ENCODE results near the gene LOXL4.

Gene LOXL4

DNA sequence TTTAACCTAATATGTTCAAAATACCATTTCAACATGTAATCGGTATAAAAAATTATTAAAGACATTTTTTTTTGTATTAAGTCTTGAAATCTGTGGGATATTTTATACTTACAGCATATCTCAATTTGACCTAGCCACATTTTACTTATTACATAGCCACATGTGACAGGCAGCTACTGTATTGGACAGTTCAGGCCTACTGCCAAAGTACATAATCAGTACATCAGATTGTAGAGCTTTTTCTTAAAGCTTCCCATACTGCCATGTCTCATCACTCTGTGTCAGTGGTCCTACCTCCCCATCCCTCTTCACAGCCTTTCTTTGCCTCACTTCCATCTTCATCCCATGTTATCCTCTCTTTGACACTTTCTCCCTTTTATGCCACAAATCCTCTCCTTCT, 43.0 kb downstream of the LOXL4 start:
- H3K4me3 ChIP-seq (ENCODE audit: control insufficient read depth, low read depth, low read length): no peak overlapping the region
- DNase-seq (ENCODE audit: low read depth): peak; percentile 27
- TF ChIP-seq, protein P1, sequence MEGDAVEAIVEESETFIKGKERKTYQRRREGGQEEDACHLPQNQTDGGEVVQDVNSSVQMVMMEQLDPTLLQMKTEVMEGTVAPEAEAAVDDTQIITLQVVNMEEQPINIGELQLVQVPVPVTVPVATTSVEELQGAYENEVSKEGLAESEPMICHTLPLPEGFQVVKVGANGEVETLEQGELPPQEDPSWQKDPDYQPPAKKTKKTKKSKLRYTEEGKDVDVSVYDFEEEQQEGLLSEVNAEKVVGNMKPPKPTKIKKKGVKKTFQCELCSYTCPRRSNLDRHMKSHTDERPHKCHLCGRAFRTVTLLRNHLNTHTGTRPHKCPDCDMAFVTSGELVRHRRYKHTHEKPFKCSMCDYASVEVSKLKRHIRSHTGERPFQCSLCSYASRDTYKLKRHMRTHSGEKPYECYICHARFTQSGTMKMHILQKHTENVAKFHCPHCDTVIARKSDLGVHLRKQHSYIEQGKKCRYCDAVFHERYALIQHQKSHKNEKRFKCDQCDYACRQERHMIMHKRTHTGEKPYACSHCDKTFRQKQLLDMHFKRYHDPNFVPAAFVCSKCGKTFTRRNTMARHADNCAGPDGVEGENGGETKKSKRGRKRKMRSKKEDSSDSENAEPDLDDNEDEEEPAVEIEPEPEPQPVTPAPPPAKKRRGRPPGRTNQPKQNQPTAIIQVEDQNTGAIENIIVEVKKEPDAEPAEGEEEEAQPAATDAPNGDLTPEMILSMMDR (conservative IDR thresholded peaks at IDR 0.05; ENCODE audit: control insufficient read depth, insufficient read depth, low read depth, low read length): no peak

DNA sequence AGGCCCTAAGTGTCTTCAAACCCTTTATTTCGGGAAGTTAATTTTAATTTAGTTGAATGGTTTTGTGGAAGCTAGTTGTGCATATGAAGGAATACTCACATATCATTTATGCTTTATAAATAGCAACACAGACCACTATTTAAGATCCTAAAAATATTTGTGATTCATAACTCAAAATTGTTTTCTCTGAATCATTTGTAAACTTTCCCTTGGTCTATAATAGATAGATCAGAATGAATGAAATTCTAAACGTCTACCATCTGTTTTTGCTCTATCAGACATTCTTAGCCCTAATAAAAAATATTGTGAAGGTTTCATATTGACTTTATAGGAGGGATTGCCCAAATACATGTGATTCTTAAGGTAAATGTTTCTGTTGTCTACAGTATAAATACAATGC, 43.5 kb downstream of the LOXL4 start:
- TF ChIP-seq, protein P1 (conservative IDR thresholded peaks at IDR 0.05; ENCODE audit: control insufficient read depth, insufficient read depth, low read depth, low read length): no peak
- peak; percentile 34 for DNase-seq (ENCODE audit: low read depth)
- no peak overlapping the region for H3K4me3 ChIP-seq (ENCODE audit: control insufficient read depth, low read depth, low read length)

DNA sequence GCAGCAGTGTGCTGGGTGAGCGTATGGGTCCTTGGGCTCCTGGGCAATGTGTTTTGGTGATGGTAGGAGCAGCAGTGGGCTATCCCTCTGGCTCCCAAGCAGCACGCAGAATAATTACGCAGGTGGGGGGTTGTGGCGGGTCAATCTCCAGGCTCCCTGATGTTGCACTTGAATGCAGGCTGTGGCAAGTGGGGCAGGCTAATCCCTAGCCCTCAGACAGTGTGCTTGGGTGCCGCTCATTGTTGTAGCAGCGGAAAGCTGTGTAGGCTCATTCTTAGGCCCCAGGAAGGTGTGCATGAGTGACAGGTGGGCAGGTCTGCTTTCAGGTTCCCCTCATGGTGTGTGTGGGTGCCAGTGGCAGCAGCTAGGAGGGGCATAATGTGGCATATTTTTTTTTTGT, 44.1 kb downstream of the LOXL4 start:
- no peak overlapping the region for H3K4me3 ChIP-seq (ENCODE audit: control insufficient read depth, low read depth, low read length)
- TF ChIP-seq, protein P1 (conservative IDR thresholded peaks at IDR 0.05; ENCODE audit: control insufficient read depth, insufficient read depth, low read depth, low read length): no peak
- no peak for DNase-seq (ENCODE audit: low read depth)

DNA sequence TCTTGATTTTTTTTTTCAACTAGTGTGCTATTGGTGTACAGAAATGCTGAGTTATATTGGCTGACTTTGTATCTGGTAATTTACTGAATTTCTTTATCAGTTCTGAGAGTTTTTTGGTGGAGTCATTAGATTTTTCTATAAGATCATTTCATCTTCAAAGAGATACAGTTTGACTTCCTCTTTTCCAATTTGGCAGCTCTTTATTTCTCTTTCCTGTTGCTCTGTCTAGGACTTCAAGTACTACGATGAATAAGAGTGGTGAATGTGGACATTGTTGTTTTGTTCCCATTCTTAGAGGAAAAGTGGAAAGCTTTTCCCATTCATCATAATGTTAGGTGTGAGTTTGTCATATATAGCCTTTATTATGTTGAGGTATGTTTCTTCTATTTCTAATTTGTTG, 50.2 kb downstream of the LOXL4 start:
- no peak overlapping the region for H3K4me3 ChIP-seq (ENCODE audit: control insufficient read depth, low read depth, low read length)
- DNase-seq (ENCODE audit: low read depth): no peak
- TF ChIP-seq, protein P1 (conservative IDR thresholded peaks at IDR 0.05; ENCODE audit: control insufficient read depth, insufficient read depth, low read depth, low read length): no peak

DNA sequence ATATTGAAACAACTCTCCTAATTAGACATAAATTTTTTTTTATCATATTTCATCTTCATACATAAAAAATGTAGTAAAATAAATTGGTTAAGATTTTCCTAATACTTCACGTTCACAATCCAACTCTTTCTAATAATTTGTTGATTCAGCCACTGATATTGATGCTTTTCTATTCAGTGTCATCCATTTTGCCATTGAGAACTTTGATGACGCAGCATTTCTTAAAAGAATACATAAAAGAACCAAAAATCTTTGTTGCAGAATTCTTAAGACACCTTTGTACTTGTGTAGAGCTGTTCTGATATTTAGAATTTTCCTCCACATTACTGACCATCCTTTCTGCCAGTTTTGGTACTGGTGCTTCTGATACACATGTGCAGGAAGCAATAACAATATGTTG, 52.6 kb downstream of the LOXL4 start:
- H3K4me3 ChIP-seq (ENCODE audit: control insufficient read depth, low read depth, low read length): no peak overlapping the region
- DNase-seq (ENCODE audit: low read depth): no peak
- TF ChIP-seq, protein P1 (conservative IDR thresholded peaks at IDR 0.05; ENCODE audit: control insufficient read depth, insufficient read depth, low read depth, low read length): no peak

DNA sequence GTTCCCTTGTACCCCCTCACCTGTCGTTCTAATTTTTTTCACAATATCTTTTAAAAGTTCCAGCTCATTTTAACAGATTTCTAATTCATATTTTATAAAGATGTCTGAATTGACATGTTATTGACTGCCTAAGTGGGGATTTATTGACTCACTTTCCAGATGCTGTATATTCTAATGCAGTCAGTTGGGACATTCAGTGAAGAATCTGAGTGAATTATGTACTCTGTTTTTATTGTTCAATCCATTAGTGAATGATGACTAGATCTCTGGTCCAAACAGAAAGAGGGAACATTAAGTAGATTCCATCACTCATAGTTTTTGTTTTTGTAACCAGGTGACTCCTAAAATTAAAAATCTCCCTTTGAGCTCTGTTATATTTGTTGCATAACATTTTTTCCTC, 54.3 kb downstream of the LOXL4 start:
- DNase-seq (ENCODE audit: low read depth): no peak
- TF ChIP-seq, protein P1 (conservative IDR thresholded peaks at IDR 0.05; ENCODE audit: control insufficient read depth, insufficient read depth, low read depth, low read length): no peak
- no peak overlapping the region for H3K4me3 ChIP-seq (ENCODE audit: control insufficient read depth, low read depth, low read length)

DNA sequence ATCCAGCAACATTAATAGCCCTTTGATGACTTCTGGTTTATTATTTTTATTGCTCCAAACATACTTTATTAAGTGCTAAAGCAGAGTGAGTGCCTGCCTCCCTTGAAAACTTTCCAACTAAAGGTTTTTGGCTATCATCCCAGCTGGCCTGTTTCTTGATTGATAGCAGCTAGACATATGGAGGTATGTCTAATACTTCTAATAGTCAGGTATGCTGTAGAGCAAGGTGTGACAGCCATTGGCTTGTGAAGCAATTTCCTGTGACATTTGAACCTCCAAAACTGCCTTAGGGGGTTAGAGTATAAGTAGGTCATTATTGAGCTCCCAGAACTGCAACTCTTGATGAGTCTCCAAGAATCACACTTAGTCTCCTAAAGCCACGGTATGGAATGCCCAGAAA, 55.8 kb downstream of the LOXL4 start:
- TF ChIP-seq, protein P1 (conservative IDR thresholded peaks at IDR 0.05; ENCODE audit: control insufficient read depth, insufficient read depth, low read depth, low read length): no peak
- H3K4me3 ChIP-seq (ENCODE audit: control insufficient read depth, low read depth, low read length): no peak overlapping the region
- DNase-seq (ENCODE audit: low read depth): no peak
